ENCODE results near the gene C6orf132.

Gene C6orf132

GRCh38 chr6:42106112-42107023, 36.1 kb downstream of the C6orf132 start:
- no peak for DNase-seq (ENCODE audit: low read depth in 2 of 2)

GRCh38 chr6:42105709-42106108, 36.7 kb downstream of the C6orf132 start:
- DNase-seq (ENCODE audit: low read depth in 2 of 2) = no peak

- no peak for DNase-seq (ENCODE audit: low read depth in 2 of 2)
Observed at GRCh38 chr6:42105156-42105648, 37.2 kb downstream of the C6orf132 start.

GRCh38 chr6:42104804-42105125, 37.7 kb downstream of the C6orf132 start:
- DNase-seq (ENCODE audit: low read depth in 2 of 2) = no peak

GRCh38 chr6:42104095-42104803, 38.2 kb downstream of the C6orf132 start:
- peak; percentile 55 to 65 for DNase-seq (ENCODE audit: low read depth in 2 of 2)

- no peak for DNase-seq (ENCODE audit: low read depth in 2 of 2)
Observed at GRCh38 chr6:42103753-42104094, 38.7 kb downstream of the C6orf132 start.

- DNase-seq (ENCODE audit: low read depth in 2 of 2) = no peak
Observed at GRCh38 chr6:42103216-42103615, 39.2 kb downstream of the C6orf132 start.

GRCh38 chr6:42101186-42101657, 41.2 kb downstream of the C6orf132 start:
- no peak for DNase-seq (ENCODE audit: low read depth in 2 of 2)

GRCh38 chr6:42100029-42100901, 42.2 kb downstream of the C6orf132 start:
- peak; percentile 36 to 43 for DNase-seq (ENCODE audit: low read depth in 2 of 2)

GRCh38 chr6:42099340-42100028, 42.9 kb downstream of the C6orf132 start:
- peak; percentile 23 to 42 for DNase-seq (ENCODE audit: low read depth in 2 of 2)

- DNase-seq (ENCODE audit: low read depth in 2 of 2) = no peak
Observed at GRCh38 chr6:42095776-42096541, 46.5 kb downstream of the C6orf132 start.

GRCh38 chr6:42095094-42095493, 47.3 kb downstream of the C6orf132 start:
- DNase-seq (ENCODE audit: low read depth in 2 of 2) = no peak

GRCh38 chr6:42093582-42094329, 48.7 kb downstream of the C6orf132 start:
- no peak for DNase-seq (ENCODE audit: low read depth in 2 of 2)

GRCh38 chr6:42091718-42092023, 50.7 kb downstream of the C6orf132 start:
- no peak for DNase-seq (ENCODE audit: low read depth in 2 of 2)

- no peak for DNase-seq (ENCODE audit: low read depth in 2 of 2)
Observed at GRCh38 chr6:42090819-42091717, 51.4 kb downstream of the C6orf132 start.

- DNase-seq (ENCODE audit: low read depth in 2 of 2) = no peak
Observed at GRCh38 chr6:42088101-42088591, 54.3 kb downstream of the C6orf132 start.

- no peak for DNase-seq (ENCODE audit: low read depth in 2 of 2)
Observed at GRCh38 chr6:42086046-42087035, 56.1 kb downstream of the C6orf132 start.
